Right renal cortex interstitium (tissue), 3 donors: ENCODE data around the gene TGFBR3. TPM values are rescaled to one million over a fixed set of nuclear protein-coding genes. Genes with fewer than 3 reads are reported as not detected.

ENCODE experiments used
- DNase-seq, 3 donors: peaks; one replicate each; pipeline ENCODE4 v3.0.0-alpha.2; 2013; ENCODE audit warnings: low read depth in 3 of 3, low spot score in 2 of 3
- polyA plus RNA-seq, 3 donors: library from polyadenylated mRNA; unstranded; fragments of 120-200 nt; gene quantifications; one replicate each; pipeline ENCODE4 v1.2.1, GENCODE V29; 2013; ENCODE audit not compliant: insufficient read length in 3 of 3

TGFBR3 gene
- polyA plus RNA-seq, 3 donors: 120 to 136 (median 132) TPM

DNA sequence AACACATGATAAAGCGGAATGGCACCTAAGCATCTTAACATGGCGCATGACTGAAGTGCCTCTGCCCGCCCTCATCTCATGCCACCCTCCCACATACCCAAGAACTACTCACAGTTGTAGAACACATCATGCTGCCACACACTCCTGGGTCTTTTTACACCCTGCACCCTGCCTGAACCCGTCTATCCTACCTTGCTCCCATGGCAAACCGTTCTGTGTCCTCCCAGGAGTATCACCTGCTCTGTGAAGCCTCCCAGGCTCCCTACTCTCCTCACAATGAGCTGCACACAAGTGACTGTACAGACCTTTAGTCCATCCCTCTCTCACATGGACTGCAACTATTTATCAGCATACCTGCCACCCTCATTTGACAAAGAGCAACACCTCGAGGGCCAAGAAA, 144.0 kb downstream of the TGFBR3 start:
- DNase-seq: no peak

DNA sequence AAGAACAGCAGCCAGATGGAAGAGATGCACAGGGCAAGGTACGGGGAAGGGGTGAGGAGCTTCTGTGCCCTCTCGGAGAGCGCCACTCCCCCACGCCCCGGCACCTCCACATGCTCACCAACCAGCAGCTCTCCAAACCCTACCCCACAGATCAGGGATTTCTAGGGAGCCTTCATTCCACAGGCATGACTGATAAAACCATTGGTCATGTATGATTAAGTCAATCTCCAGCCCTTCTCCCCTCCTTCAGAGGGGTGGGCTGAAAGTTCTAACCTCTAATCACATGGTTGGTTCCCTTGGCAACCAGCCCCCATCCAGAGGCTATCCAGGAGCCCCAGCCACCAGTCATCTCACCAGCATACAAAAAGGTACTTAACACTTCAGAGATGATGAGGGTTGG, 144.7 kb downstream of the TGFBR3 start:
- no peak for DNase-seq

DNA sequence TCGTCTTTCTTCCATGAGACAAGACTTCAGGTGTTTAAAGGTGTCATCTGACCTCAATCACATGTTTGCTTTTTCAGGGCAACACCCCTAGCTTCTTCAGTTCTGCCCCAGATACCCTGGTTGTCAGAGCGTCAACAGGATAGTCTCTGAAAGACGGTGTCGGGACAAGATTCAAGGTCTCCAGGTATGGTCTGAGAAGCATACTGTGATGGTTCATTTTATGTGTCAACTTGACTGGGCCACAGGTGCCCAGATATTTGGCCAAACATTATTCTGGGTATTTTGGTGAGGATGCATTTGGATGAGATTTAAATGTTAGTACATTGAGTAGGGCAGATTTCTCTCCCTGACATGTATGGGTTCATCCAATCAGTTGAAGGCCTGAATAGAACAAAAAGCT, 148.3 kb downstream of the TGFBR3 start:
- no peak for DNase-seq

DNA sequence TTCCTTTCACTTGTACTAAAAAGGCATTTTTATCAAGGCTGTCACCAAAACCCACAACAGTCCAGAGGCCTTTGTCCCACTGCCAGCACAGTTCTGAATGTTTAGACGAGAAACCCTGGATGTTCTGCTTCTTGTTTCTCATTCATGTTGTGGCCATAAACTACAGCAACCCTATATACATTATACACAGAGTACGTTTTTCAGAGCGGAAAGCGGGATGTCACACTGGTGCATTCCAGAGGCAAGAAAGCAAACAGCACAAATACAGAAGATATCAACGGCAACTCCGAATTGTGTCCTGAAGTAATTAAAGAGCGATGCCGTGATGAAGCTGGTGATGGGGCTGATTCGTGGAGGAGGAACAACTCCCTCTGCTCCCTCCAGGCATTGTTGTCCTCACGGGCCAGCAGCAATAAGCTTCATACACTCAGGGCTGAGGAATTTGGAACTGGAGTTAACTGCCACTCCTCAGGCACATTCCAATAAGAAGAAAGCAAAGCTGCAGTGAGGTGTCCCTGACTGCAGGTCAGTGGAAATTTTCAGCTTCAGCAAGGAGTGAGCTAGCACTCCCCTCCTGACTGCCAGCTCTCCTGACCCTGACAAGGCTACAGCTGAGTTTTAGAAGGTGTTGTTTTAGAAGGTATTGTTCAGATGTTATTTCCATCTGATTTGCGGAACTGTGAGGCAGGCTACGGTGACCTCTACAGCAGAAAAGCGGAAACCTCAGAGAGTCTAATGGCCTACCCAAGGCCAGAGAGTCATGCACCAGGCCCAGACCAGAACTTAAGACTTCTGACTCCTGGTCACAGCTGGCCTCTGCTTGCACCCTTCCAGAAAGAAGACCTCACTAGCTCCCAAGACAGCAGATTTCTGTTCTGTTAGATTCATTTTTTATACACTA, 149.0 kb downstream of the TGFBR3 start:
- DNase-seq: no peak

DNA sequence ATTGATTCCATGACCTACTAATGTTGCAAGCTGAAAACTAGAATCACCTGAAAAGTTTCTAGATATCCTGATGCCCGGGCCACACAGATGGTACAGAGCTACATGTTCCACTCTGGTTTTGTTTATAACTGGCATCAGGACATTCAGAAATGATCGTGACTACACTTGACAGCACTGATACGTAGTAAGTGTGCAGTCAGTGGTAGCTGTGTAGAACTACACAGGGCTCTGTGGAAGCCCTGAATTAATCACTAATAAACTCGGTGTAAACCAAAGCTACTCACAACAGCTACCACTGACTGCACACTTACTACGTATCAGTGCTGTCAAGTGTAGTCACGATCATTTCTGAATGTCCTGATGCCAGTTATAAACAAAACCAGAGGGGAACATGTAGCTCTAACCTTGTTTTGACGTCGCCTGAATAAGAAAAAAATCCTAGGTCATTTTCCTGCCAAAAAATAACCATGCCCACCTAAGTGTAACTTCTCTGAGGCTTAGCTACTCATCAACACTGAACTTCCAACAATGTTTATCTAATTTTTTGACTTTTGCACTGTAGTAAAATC, 149.7 kb downstream of the TGFBR3 start:
- DNase-seq: no peak

DNA sequence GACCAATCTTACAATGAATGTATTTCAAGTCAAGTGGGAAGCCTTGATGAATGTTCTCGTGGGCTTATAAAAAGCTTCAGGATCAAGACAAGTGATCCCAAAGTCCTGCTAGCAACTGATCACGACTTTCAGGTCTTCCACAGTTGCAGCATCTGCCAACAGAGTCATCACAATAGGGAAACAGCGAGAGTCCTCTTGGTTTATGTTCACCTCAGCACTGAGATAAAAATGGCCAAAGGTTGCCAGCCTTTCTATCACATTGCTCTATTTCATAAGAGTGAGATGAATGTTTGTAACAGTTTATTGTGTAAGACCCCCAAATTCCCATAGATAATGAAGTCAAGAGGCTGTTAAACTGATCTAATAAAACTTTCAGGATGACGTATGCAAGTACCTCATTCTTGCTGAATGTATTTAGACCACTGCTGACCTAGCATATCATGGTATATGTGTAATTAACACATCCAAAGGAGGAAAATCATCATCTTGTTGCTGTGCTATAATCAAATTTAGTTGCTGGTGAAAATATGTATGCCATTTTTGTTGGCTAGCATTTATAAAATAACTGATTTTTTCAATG, 150.6 kb downstream of the TGFBR3 start:
- no peak for DNase-seq

DNA sequence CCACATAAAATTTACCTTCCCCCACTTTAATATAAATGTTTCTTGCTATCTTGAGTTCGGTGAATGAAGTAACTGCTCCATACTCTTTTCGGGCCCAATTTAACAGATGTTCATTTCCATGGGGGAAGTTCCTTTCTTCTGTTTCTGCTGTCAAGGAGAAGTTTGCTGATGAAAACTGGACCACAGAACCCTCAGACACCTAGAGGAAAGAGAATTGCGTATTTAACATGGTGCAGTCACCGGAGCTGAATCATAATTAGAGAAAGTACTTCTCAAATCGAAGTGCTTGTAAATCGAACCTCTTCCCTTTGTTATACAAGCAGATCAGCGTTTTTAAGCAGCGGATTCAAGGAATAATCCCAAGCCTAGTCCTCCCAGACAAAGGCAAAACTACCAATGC, 151.2 kb downstream of the TGFBR3 start:
- no peak for DNase-seq

DNA sequence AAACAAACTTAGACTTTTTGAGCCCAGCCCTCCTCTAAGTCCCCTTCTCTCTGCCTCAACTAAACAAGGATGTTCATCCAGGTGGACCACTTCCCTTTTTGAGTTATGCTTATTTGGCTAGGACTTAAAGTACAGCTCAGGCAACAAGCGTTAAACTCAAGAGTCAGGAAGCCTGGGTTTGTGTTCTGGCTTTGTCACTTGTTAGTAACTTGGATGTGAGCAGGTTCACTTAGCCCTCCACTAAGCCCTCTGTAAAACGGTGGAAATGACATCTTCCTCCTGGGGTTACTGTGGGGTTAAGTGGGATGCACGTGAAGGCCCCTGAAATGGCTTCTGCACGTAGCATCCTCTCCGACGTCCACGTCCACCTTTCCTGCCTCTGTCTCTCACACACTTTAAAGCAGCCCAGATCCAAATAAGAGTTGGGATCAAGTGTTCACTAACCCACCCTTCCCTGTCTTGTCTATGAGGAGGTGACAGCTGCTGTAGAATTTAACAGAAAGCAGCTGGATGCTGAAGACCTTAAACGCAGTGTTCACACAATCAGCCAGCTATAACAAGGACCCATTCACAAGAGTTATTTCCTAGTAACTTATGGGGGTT, 152.7 kb downstream of the TGFBR3 start:
- DNase-seq: no peak

DNA sequence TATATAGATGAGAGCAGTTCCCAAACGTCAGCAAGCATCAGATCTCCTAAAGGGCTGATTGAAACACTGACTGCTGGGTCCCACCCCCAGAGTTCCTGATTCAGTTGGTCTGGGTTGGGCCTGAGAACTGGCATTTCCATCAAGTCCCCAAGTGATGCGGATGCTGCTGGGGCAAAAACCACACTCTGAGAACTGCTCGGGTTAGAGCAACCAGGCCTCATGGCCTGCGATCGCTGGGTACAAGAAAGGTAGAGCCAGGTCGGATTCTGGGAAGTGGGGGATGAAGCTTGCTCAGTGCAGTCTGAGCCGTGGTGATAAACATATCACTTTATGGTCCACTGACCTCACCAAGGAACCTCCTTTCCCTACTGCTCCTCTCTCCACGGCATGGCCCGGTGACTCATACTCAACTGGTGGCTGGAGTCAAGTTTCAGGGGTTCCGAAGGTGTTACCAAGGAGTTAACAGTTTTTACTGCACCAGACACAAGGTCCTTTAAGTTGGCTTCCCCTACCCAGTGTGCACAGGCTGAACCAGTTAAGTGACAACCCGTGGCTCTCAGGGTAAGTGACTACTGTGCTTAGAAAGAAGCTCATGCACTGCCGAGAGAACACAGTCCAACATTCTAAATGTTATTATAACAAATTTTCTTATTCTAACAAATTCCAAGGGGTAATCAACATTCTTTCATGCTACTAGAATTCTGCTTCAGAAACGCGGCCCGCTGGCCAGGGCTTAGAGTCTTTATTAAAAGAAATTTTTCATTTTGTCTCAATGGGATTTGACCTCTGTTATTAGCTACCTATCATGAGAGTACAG, 153.5 kb downstream of the TGFBR3 start:
- no peak for DNase-seq

DNA sequence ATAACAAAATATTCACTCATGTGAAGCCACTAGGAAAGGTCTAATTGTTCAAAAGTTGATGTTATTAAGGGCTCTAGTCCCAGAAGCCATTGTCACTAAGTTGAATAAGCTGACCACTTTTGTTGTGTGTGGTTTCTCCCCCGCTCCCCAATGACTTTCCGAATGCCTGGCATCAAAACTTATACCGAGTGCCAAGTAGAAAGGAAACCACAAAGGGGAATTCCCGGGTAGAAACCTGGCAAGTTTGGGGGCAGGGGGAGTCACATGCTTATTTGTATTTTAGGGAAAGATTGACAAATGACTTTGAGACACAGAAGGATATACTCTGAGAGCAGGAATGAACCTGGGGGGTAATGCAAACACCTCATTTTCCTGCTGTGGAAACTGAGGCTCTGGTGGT, 154.1 kb downstream of the TGFBR3 start:
- no peak for DNase-seq

DNA sequence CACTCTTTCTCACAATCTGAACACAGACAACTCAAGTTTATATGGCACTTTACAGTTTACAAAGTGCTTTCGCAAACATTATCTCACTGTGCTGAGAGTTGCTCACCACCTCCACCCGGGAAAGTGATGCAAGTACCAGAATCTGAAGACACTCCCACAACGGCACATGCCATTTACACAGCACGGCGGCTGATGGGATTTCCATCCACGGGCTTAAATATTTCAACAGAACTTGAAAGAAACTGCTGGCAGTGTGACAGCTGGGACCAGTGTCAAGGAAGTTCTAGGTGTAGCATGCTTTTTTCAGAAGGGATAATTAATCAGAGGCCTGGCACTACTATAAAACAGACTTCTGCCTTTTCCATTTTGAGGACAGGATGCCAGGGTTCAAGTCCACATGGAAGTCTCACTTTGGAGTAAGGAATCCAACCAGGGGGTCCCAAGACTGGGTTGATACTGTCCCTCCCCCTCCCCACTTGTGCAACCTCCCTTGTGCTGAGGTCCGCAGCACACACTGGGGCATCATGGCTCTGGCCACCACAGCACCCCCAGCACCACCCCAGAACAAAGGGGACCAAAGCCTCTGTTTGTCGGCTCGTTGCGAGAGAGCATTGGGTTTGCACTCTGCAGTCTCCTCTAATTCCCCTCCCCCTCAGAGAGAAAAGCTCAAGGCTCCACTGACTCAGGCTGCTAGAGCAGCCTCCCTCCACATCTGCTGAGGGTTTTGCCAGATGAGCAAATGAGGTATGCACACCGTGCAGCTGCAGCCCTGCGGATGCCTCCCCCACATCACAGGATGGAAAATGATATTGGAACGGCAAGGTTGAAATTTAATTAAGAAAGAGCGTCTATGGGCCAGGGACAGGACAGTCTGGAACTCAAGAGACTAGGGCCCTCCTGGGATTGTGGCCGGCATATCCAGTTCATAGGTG, 154.9 kb downstream of the TGFBR3 start:
- no peak for DNase-seq

DNA sequence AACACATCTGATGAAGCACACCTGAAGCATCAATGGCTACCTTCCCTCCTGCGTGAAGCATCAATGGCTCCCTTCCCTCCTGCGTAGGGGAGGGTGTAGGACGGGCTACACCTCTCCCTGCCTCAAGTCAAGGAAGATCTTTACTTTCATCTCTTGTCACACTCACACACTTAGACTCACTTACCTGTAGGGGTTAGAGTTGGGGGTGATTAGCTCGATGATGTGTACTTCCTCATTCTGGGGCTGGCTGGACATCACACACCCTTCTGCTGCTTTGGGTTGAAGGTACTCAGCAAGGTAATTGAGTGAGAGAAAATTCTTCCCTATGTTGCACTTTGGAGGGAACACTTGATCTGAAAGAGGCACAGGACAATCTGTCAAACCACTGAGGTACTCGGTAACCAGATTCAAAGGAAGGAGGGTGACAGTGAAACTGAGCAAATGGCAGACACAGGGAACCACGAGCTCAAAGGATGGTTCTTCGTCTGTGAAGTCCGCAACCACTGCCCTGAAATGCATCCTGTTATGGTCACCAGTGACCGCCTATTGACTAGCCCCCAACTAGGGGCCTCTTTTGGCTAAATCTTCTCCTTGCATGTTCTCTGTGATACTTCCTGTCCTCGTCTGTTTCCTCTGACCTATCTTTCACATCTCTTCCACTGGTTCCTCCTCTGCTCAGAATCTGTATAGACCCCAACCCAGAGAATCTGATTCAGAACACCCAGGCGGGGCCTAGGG, 156.2 kb downstream of the TGFBR3 start:
- no peak for DNase-seq

DNA sequence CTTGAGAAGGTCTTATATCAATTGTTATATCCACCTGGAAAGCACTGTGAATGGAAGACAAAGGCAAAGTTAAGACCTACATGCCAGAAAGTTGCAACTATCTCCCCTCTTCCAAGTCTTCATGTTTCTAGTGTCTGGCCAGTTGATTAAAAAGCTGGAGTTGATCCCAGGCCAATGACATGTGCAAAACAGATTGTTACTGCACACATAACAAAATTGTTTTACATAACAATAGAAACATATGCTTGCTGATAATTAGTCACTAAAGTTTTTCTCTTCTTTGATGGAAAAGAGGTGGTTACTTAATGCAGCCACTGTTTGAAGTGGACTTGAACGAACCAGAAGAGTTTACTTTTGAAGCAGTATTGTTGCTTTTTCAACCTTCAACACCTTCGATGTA, 158.2 kb downstream of the TGFBR3 start:
- DNase-seq: no peak

DNA sequence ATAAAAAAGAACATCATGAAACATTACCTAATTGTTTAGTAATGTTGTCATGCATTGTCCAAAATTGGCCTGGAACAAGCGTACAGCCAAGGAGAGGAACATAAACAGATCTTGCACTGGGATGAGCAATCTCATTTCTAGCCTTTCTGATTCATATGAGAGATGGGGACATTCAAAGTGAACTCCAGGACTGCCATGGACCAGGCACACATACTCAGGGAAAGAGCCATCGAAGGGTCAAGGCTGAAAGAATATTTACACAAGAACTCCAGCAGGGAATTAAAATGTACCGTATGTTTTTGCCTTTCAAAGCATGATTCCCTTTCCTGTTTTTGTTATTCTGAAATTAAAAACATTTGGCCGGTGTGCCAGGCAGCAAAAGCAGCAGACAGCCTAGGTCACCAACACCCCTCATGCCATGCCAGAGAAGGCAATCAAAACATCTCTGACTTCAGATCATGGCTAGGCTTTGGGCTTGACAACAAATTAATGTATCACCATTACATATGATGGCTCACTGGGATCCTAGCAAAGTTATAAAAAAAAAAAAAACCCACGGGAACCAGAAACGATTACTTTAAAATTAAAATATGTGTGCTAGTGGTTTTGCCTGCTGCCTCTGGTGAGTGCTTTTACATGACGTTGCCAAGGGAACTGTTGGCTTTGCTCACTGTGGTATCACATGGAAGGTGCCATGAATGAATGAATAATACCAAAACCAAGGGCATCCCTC, 159.8 kb downstream of the TGFBR3 start:
- DNase-seq: no peak

DNA sequence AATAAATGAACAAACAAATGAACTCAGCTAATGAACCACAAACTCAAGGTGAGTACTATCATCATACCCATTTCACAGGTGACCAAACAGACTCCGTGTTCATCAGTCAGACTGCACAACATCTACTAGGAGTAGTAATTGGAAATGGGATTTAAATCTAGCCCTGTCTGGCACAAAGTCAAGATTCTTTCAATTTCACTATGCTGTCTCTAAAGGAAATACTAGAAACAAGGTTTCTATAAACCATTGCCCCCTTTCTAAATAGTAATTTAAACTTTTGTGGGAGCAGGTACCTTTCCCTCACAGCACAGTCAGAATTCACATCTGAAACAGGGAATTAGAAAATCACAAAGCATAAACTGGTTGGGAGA, 160.3 kb downstream of the TGFBR3 start:
- DNase-seq: no peak

DNA sequence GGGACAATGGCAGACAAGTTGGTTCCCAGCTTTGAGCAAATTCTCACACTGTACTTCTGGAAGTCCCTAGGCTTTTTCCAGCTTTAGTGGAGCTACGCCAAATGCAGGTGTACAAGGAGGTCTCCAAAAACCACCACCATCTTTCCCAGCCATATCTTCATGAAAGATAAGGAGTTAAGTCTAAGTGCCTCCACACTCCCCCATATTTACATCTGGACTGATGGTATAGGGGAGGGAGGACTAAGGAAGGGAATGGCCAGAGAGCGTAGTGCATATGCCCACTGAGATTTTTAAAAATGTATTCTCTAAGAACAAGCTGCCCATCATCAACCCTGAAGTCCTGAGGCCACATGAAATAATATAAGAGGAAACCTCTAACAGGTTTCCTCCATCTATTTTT, 161.3 kb downstream of the TGFBR3 start:
- no peak for DNase-seq

DNA sequence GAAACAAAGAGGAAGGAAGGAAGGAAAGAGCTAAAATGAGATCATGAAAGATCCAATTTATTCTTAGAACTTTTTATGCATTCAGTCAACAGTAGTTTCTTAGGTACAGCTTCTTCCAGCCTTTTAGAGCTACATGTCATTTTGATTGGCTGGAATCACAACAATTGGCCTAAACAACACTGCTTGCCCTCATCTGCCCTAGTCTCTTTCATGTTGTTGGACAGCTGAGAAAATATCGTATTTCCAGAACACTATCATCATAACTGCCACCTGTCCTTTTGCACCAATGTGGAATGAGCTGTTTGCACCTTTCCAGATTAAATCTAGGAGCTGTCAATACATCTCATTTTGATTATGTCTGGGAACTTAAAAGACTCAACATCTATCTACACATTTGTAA, 161.7 kb downstream of the TGFBR3 start:
- no peak for DNase-seq

DNA sequence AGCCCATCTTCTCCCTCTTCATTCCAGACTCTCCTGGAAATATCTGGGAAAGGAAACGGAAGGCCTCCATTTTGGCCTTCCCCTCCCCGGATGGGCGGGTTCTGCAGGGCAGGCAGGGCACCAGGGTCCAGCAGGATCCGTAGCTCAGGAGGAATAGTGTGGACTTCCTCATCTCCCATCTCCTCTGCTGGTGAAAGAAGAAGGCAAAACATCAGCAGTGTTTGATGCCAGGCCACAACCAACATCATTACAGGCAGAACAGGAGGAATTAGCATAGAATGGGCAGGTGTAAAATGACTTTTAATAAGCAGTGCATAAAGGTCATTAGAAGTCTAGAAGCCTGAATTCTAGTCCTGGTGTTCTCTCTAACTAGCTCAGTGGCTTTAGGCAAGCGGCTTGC, 165.9 kb downstream of the TGFBR3 start:
- DNase-seq: no peak
